ENCODE results near the gene SLC22A15. TPM values are rescaled to one million over a fixed set of nuclear protein-coding genes. Genes with fewer than 3 reads are reported as not detected.

Gene SLC22A15
- total and polyA plus RNA-seq, 7 donors: 0.99 to 3.3 (median 1.8) TPM; not detected in 1

- TF ChIP-seq CTCF (IDR thresholded peaks at IDR 0.05) (no peak), EP300 (IDR thresholded peaks at IDR 0.05) (no peak), POLR2AphosphoS5 (IDR thresholded peaks at IDR 0.05) (no peak), POLR2A (IDR thresholded peaks at IDR 0.05) (no peak)
- Histone ChIP-seq H3K27ac (no peak overlapping the region), H3K4me3 (no peak overlapping the region), H3K9me3 (no peaks in the 10 kb centered on the region), H3K4me1 (no peaks in the 10 kb centered on the region), H3K27me3 (no peaks in the 10 kb centered on the region), H3K36me3 (no peaks in the 10 kb centered on the region)
- DNase-seq: no peak
- WGBS, 2 donors: 54 to 77% methylated on average over 4 of the region's 4 CpGs
- intact Hi-C loops (cut with DNase I): no loop called here
These were observed 99.7 kb downstream of the SLC22A15 start for GRCh38 chr1:116075990-116076389.

- Histone ChIP-seq H3K4me1 (no peaks in the 10 kb centered on the region), H3K27ac (no peak overlapping the region), H3K27me3 (no peaks in the 10 kb centered on the region), H3K4me3 (no peak overlapping the region), H3K9me3 (no peaks in the 10 kb centered on the region), H3K36me3 (no peaks in the 10 kb centered on the region)
- WGBS, 2 donors: 95 to 96% methylated on average over 3 of the region's 3 CpGs
- intact Hi-C loops (cut with DNase I): no loop called here
- DNase-seq: no peak
- no peak for TF ChIP-seq POLR2A (IDR thresholded peaks at IDR 0.05)
- no peak for TF ChIP-seq EP300 (IDR thresholded peaks at IDR 0.05)
- TF ChIP-seq CTCF (IDR thresholded peaks at IDR 0.05): no peak
- TF ChIP-seq POLR2AphosphoS5 (IDR thresholded peaks at IDR 0.05): no peak
These were observed 100.5 kb downstream of the SLC22A15 start for GRCh38 chr1:116076831-116077230.

GRCh38 chr1:116078699-116079223, 102.4 kb downstream of the SLC22A15 start:
- Histone ChIP-seq H3K27ac (no peak overlapping the region), H3K9me3 (no peaks in the 10 kb centered on the region), H3K4me3 (no peak overlapping the region), H3K36me3 (no peaks in the 10 kb centered on the region), H3K4me1 (no peaks in the 10 kb centered on the region), H3K27me3 (no peaks in the 10 kb centered on the region)
- 80% methylated on average over 6 of the region's 6 CpGs for WGBS, 2 donors
- intact Hi-C loops (cut with DNase I): no loop called here
- DNase-seq: no peak
- TF ChIP-seq POLR2A (IDR thresholded peaks at IDR 0.05) (no peak), EP300 (IDR thresholded peaks at IDR 0.05) (no peak), POLR2AphosphoS5 (IDR thresholded peaks at IDR 0.05) (no peak), CTCF (IDR thresholded peaks at IDR 0.05) (no peak)

- intact Hi-C loops (cut with DNase I): no loop called here
- H3K4me1 ChIP-seq: no peaks in the 10 kb centered on the region
These were observed 111.3 kb downstream of the SLC22A15 start for GRCh38 chr1:116087628-116088027.

More at GRCh38 chr1:116087628-116088027, 111.3 kb downstream of the SLC22A15 start:
- Histone ChIP-seq H3K36me3 (no peaks in the 10 kb centered on the region), H3K27me3 (no peaks in the 10 kb centered on the region), H3K27ac (no peak overlapping the region), H3K9me3 (peaks cover 0 to 11% (median 6%) of the 10 kb centered on the region in 4 donors), H3K4me3 (no peak overlapping the region)
- TF ChIP-seq EP300 (IDR thresholded peaks at IDR 0.05) (no peak), POLR2AphosphoS5 (IDR thresholded peaks at IDR 0.05) (no peak), CTCF (IDR thresholded peaks at IDR 0.05) (no peak), POLR2A (IDR thresholded peaks at IDR 0.05) (no peak)
- DNase-seq: no peak
